HepG2 (cell line): ENCODE data around the gene IRF2. TPM values are rescaled to one million over a fixed set of nuclear protein-coding genes. Genes with fewer than 3 reads are reported as not detected.

Experiments
- ATAC-seq: fragments of 200-7000 bp; cut with Tn5 transposase; 3 replicates; pipeline ENCODE4 v1.9.1; 2020; ENCODE audit warnings: mild to moderate bottlenecking, moderate library complexity
- BruUV-seq: library from RNA; stranded (reverse); fragments of 400-500 nt; replicated peaks from 2 replicates; lab custom pipeline; 2021; lab: Mats Ljungman, UMichigan
- CTCF ChIA-PET: fragments of 300-600 bp; formaldehyde crosslinking; extraction: SDS; loops from one replicate; lab custom pipeline; 2021; ENCODE audit warnings: low total read pairs, inconsistent platforms, low intra/inter-chr PET ratio; lab: Yijun Ruan, JAX
- POLR2A ChIA-PET: fragments of 350-600 bp; sonication (Branson Sonifier 250); formaldehyde crosslinking; loops from one replicate; lab custom pipeline; 2020; ENCODE audit warnings: antibody characterized with exemption, inconsistent platforms; lab: Yijun Ruan, JAX
- DNase-seq: peaks from one replicate; pipeline ENCODE4 v3.0.0-alpha.2; 2015; ENCODE audit warnings: low spot score
- FAIRE-seq: peaks from 3 replicates; lab custom pipeline; 2011; peaks lifted over from hg19 to GRCh38; lab: Jason Lieb, UNC
- H2AFZ ChIP-seq: one replicate; pipeline ENCODE4 v1.6.1; 2011; ENCODE audit warnings: low read length, inconsistent platforms
- H3K27ac ChIP-seq: fragments of 300-600 bp; 3 replicates; pipeline ENCODE4 v1.8.0; 2011; ENCODE audit warnings: mixed run types, mild to moderate bottlenecking, mixed read lengths, low read length, inconsistent platforms; ENCODE audit not compliant: insufficient read depth; ENCODE audit errors: extremely low read length
- H3K27me3 ChIP-seq, 2 experiments: fragments of 200-600 bp in 1 of 2; 2 replicates in 1 of 2; 3 replicates in 1 of 2; pipeline versions ENCODE4 v1.6.0 to v1.8.0; 2011; ENCODE audit warnings: low read length in 2 of 2, mild to moderate bottlenecking in 2 of 2, moderate library complexity in 2 of 2, inconsistent platforms in 1 of 2; ENCODE audit not compliant: insufficient read depth in 2 of 2, control insufficient read depth in 1 of 2
- H3K36me3 ChIP-seq, 2 experiments: fragments of 200-600 bp in 1 of 2; replicated peaks in 1 of 2; 2 replicates in 1 of 2; 3 replicates in 1 of 2; pipeline versions ENCODE4 v1.5.1 to v1.8.0; 2011; ENCODE audit warnings: low read length in 2 of 2, inconsistent platforms in 1 of 2; ENCODE audit not compliant: insufficient read depth in 2 of 2, control insufficient read depth in 1 of 2
- H3K4me1 ChIP-seq: 2 replicates; pipeline ENCODE4 v1.5.1; 2012; ENCODE audit warnings: low read length, inconsistent platforms; ENCODE audit not compliant: insufficient read depth
- H3K4me2 ChIP-seq: 2 replicates; pipeline ENCODE4 v1.6.0; 2011; ENCODE audit warnings: low read depth, low read length, inconsistent platforms
- H3K4me3 ChIP-seq, 3 experiments: fragments of 200-600 bp in 1 of 3; sonication (generic), shearing (Covaris generic) in 1 of 3; replicated peaks in 1 of 3; 2 replicates each; pipeline ENCODE4 v1.5.1; 2011 to 2016; ENCODE audit warnings: low read length in 3 of 3, inconsistent platforms in 2 of 3, low read depth in 2 of 3, mild to moderate bottlenecking in 2 of 3, control low read depth in 1 of 3, mixed read lengths in 1 of 3; ENCODE audit not compliant: insufficient read depth in 1 of 3
- H3K79me2 ChIP-seq: one replicate; pipeline ENCODE4 v1.6.1; 2011; ENCODE audit warnings: low read length, inconsistent platforms; ENCODE audit not compliant: insufficient read depth
- H3K9ac ChIP-seq: 2 replicates; pipeline ENCODE4 v1.6.0; 2011; ENCODE audit warnings: mild to moderate bottlenecking, low read depth, low read length, inconsistent platforms; ENCODE audit not compliant: insufficient read depth
- H3K9me3 ChIP-seq: 2 replicates; pipeline ENCODE4 v1.5.1; 2012; ENCODE audit warnings: mild to moderate bottlenecking, low read length
- H4K20me1 ChIP-seq: 2 replicates; pipeline ENCODE4 v1.6.0; 2011; ENCODE audit warnings: inconsistent platforms, mild to moderate bottlenecking, low read length, moderate library complexity; ENCODE audit not compliant: insufficient read depth
- CREM ChIP-seq, 2 experiments: sonication (generic) in 1 of 2; formaldehyde crosslinking in 1 of 2; IDR thresholded peaks; 2 replicates each; pipeline versions ENCODE4 v1.4.0 to v1.6.1; 2016 to 2020; ENCODE audit warnings: antibody characterized with exemption in 1 of 2, mild to moderate bottlenecking in 1 of 2, missing genetic modification reagents in 1 of 2
- ELF4 ChIP-seq: sonication (generic); formaldehyde crosslinking; IDR thresholded peaks from 2 replicates; pipeline ENCODE4 v1.5.0; 2020; ENCODE audit warnings: missing genetic modification reagents, mild to moderate bottlenecking, moderate library complexity, borderline replicate concordance
- FUBP1 ChIP-seq: sonication (generic); formaldehyde crosslinking; IDR thresholded peaks from 2 replicates; pipeline ENCODE4 v1.5.1; 2020; ENCODE audit warnings: missing genetic modification reagents, mild to moderate bottlenecking, borderline replicate concordance
- MED1 ChIP-seq: sonication (generic); formaldehyde crosslinking; IDR thresholded peaks from 2 replicates; pipeline ENCODE4 v1.4.0; 2020; ENCODE audit warnings: missing genetic modification reagents
- NCOR1 ChIP-seq: fragments of 200-600 bp; sonication (generic); IDR thresholded peaks from 2 replicates; pipeline ENCODE4 v1.7.0; 2017; ENCODE audit warnings: antibody characterized with exemption, low read length, borderline replicate concordance
- PHF21A ChIP-seq: sonication (generic); formaldehyde crosslinking; IDR thresholded peaks from 2 replicates; pipeline ENCODE4 v1.5.0; 2020; ENCODE audit warnings: mild to moderate bottlenecking, missing genetic modification reagents
- TBL1XR1 ChIP-seq: fragments of 150-350 bp; IDR thresholded peaks from 2 replicates; pipeline ENCODE4 v1.6.1; 2014; ENCODE audit warnings: borderline replicate concordance, low read length; ENCODE audit not compliant: partially characterized antibody
- ZBTB25 ChIP-seq: IDR thresholded peaks from 2 replicates; pipeline ENCODE4 v1.6.1; 2018; ENCODE audit warnings: missing genetic modification reagents
- ZNF317 ChIP-seq: sonication (generic); formaldehyde crosslinking; IDR thresholded peaks from 2 replicates; pipeline ENCODE4 v1.5.0; 2020; ENCODE audit warnings: mild to moderate bottlenecking, missing genetic modification reagents
- ZNF343 ChIP-seq: sonication (generic); formaldehyde crosslinking; IDR thresholded peaks from 2 replicates; pipeline ENCODE4 v1.4.0; 2020; ENCODE audit warnings: mild to moderate bottlenecking, missing genetic modification reagents
- ZNF414 ChIP-seq: sonication (generic); formaldehyde crosslinking; IDR thresholded peaks from 2 replicates; pipeline ENCODE4 v1.5.0; 2020; ENCODE audit warnings: missing genetic modification reagents
- ZNF441 ChIP-seq: sonication (generic); formaldehyde crosslinking; IDR thresholded peaks from 2 replicates; pipeline ENCODE4 v1.7.0; 2021; ENCODE audit warnings: missing genetic modification reagents, borderline replicate concordance
- ZNF496 ChIP-seq: sonication (generic); formaldehyde crosslinking; IDR thresholded peaks from 2 replicates; pipeline ENCODE4 v1.8.1; 2023; ENCODE audit warnings: mild to moderate bottlenecking, moderate library complexity, missing genetic modification reagents; ENCODE audit not compliant: insufficient replicate concordance
- ZNF572 ChIP-seq: sonication (generic); formaldehyde crosslinking; IDR thresholded peaks from 2 replicates; pipeline ENCODE4 v1.5.1; 2020; ENCODE audit warnings: mild to moderate bottlenecking, missing genetic modification reagents
- ZNF710 ChIP-seq: sonication (generic); formaldehyde crosslinking; IDR thresholded peaks from 2 replicates; pipeline ENCODE4 v1.5.0; 2020; ENCODE audit warnings: mild to moderate bottlenecking, missing genetic modification reagents, borderline replicate concordance
- ZNF841 ChIP-seq: sonication (generic); formaldehyde crosslinking; IDR thresholded peaks from 2 replicates; pipeline ENCODE4 v1.8.1; 2023; ENCODE audit warnings: missing genetic modification reagents, borderline replicate concordance
- ZSCAN12 ChIP-seq: sonication (generic); formaldehyde crosslinking; IDR thresholded peaks from 2 replicates; pipeline ENCODE4 v1.9.0; 2021; ENCODE audit warnings: mild to moderate bottlenecking, missing genetic modification reagents
- WGBS: methylation state at CpG from one replicate; pipeline ENCODE4 v1.1.6; 2017; ENCODE audit warnings: low lambda C conversion rate; 5-methylcytosine and 5-hydroxymethylcytosine counted together
- in situ Hi-C: cut with HindIII; loops from 2 replicates; pipeline ENCODE4 v1.10.0; 2017; ENCODE audit warnings: low pct_unique_long_range_greater_than_20kb; ENCODE audit not compliant: extremely low pct_ligation_motif_present
- intact Hi-C: fragments of 100-400 bp; cut with micrococcal nuclease; formaldehyde crosslinking; loops from one replicate; pipeline ENCODE4 v1.10.0; 2022; ENCODE audit not compliant: unreplicated experiment
- polyA plus RNA-seq, 8 experiments: library from polyadenylated mRNA; depleted of rRNA in 3 of 8; stranded (reverse) in 7 of 8; unstranded in 1 of 8; fragments of >200 nt; fragmentation: Illumina TruSeq in 4 of 8; extraction: Trizol in 4 of 8; gene quantifications; 2 replicates each; pipeline versions ENCODE4 v1.2.1 to v1.2.3, GENCODE V29; 2011 to 2016; ENCODE audit warnings: low read depth in 4 of 8, missing spikeins in 1 of 8, mixed read lengths in 1 of 8; ENCODE audit not compliant: insufficient read depth in 1 of 8
- total RNA-seq, 5 experiments: library from RNA; depleted of rRNA; stranded (reverse); fragments of >200 nt; fragmentation: Illumina TruSeq; extraction: Trizol; gene quantifications; 2 replicates each; pipeline ENCODE4 v1.2.3, GENCODE V29; 2016; ENCODE audit warnings: low read depth in 1 of 5

Gene IRF2
- total and polyA plus RNA-seq, 2 of the 13 experiments (the other 11 are each of a cell fraction or from before 2014, with no cell fraction given), result 15.5 to 28.8 TPM

- no peak overlapping the region for H3K4me3 ChIP-seq
These were observed 10.9 kb upstream of the IRF2 start for GRCh38 chr4:184485279-184485678.

More at GRCh38 chr4:184485279-184485678, 10.9 kb upstream of the IRF2 start:
- peaks cover 5% of the 10 kb centered on the region; the same call in 1 of the 2 replicates for H3K9me3 ChIP-seq
- ATAC-seq (no peak), FAIRE-seq (no peak), DNase-seq (no peak)
- ChIA-PET POLR2A (no interaction called here), CTCF (no interaction called here)
- no peak overlapping the region for H3K27ac ChIP-seq
- no peaks in the 10 kb centered on the region for H3K36me3 ChIP-seq
- no peak overlapping the region for H3K4me2 ChIP-seq
- no peak overlapping the region for H2AFZ ChIP-seq
- TF ChIP-seq ZNF572 (CRISPR knock-in tag) (no peak), ZNF317 (CRISPR knock-in tag) (no peak), ZNF414 (CRISPR knock-in tag) (no peak), ZNF710 (CRISPR knock-in tag) (no peak), TBL1XR1 (no peak), ZNF343 (CRISPR knock-in tag) (no peak), ZNF496 (CRISPR knock-in tag) (no peak), CREM (IDR thresholded peaks at IDR 0.05) (no peak), CREM (CRISPR knock-in tag; IDR thresholded peaks at IDR 0.05) (no peak), NCOR1 (no peak), ZNF841 (CRISPR knock-in tag) (no peak), ZBTB25 (CRISPR knock-in tag) (no peak), ELF4 (no peak), PHF21A (no peak), ZNF441 (CRISPR knock-in tag) (no peak), ZSCAN12 (CRISPR knock-in tag) (no peak), FUBP1 (CRISPR knock-in tag) (no peak), MED1 (CRISPR knock-in tag) (no peak)
- H4K20me1 ChIP-seq, result no peaks in the 10 kb centered on the region
- 17% methylated on average over 2 of the region's 2 CpGs for WGBS
- H3K27me3 ChIP-seq, result 0 out of 5 replicates have a peak, but pooled peaks cover 0 to 3% of the 10 kb centered on the region in 2 experiments
- no peaks in the 10 kb centered on the region for H3K79me2 ChIP-seq
- in situ Hi-C loops, result no loop called here
- H3K9ac ChIP-seq, result no peak overlapping the region
- no TSS peak for BruUV-seq
- intact Hi-C loops, result no loop called here
- peaks cover 17% of the 10 kb centered on the region; the same call in 1 of the 2 replicates for H3K4me1 ChIP-seq
